GM19239 (cell line): ENCODE data around the gene GRID1.

Experiments
- DNase-seq: peaks from one replicate; pipeline ENCODE4 v3.0.0; 2011; ENCODE audit warnings: low spot score; ENCODE audit not compliant: insufficient read length
- FAIRE-seq: peaks from 2 replicates; lab custom pipeline; 2011; peaks lifted over from hg19 to GRCh38; lab: Jason Lieb, UNC

GRID1 gene

DNA sequence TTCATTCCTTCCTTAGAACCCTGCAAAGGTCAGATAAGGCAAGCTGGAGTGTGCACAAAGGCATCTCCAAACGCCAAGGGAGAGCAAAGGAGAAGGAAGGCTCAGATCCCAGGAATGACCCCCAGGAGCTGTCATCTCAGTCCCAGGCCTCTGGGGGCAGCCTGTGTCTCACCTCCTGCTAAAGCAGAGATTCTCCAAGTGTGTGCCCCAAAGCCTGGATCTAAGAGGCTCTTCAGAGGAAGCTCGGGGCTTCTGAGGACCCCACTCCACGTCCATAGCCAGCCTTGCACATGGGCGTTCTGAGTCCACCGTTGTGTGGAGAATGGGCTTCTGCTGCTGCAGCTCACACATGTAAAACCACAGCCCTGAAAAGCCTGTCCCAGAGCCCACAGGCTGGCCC is 5.1 kb upstream of the GRID1 start:
- no peak for DNase-seq
- no peak for FAIRE-seq

DNA sequence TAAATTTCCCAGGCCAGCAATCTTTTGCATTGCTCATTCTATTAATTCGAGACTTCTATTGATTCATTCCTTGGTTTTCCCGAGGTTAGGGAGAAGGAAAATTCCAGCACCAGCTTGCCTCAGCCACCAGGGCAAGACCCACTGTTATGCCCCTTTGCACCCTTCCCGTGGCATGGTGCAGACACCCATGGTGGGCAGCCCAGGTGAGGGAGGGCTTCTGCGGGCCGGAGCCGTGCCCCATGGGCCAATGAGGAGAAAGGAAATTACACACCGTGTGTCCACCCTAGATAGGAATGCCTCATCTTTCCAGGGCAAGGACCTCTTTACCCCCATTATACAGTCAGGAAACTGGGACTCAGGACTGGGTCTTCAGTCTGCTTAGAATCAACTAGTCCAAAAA is 4.5 kb upstream of the GRID1 start:
- FAIRE-seq (no peak), DNase-seq (no peak)

DNA sequence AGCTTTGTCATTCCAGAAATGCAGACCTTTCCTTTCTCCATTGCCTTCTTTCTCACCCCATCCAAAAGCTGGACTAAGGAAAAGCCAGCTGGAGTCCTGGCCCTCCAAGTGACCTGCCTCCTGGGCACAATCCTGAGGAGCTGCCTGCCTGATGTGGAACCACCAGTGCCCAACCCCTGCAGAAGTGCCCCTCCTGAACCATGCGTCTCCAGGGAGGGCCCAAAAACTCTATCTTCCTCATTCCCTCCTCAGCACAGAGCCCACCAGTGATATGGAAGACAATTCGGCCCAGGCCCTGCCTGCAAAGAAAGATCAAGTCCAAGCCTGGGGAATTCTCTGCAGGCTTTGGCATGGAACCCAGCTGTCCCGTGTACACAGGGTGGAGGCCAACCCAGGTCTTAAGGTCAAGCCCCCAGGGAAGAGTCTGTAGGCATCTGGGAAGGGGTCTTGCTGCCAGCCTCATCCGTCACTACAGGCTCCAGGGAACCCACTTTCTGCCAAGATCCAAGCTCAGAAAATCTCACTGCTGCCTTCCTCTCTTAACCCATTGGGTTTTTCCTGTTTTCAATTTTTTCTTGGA is 3.5 kb upstream of the GRID1 start:
- FAIRE-seq, result no peak
- DNase-seq, result no peak

DNA sequence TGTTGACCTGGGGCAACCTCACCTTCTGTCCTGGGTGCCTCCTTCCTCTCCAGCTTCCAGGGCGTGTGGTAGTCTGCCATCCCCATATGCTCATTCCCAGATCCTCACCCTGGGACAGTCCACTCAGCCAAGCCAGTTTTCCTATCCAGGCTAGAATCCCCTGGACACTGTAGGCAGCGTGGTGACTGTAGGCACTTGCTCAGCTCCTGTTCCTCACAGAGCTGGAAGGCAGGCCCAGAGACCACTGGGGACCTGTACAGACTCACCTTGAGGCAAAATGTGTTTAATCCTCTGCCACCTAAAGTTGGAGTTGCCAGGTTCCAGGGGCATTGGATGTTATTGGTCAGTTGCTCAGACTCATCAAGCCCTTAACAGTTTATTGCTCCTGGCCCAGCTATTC is 2.4 kb upstream of the GRID1 start:
- DNase-seq (no peak), FAIRE-seq (no peak)

DNA sequence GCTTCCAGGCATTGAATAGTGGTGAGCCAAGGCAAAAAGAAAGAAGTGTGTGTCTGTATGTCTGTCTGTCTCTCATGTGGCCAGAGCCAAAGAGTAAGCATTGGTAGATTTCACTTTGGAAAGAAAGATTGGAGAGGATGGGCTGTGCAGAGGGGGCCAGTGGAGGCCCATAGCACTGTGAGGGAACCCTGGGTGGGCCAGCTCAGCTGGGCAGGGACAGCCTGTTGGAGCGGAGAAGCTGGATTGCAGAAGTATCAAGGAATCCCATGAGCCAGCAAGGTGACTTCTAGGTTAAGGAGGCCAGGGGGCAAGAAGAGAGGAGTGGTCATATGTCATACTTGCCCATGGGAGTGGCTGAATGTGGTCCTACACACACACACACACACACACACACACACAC is 1.5 kb upstream of the GRID1 start:
- DNase-seq (no peak), FAIRE-seq (no peak)

DNA sequence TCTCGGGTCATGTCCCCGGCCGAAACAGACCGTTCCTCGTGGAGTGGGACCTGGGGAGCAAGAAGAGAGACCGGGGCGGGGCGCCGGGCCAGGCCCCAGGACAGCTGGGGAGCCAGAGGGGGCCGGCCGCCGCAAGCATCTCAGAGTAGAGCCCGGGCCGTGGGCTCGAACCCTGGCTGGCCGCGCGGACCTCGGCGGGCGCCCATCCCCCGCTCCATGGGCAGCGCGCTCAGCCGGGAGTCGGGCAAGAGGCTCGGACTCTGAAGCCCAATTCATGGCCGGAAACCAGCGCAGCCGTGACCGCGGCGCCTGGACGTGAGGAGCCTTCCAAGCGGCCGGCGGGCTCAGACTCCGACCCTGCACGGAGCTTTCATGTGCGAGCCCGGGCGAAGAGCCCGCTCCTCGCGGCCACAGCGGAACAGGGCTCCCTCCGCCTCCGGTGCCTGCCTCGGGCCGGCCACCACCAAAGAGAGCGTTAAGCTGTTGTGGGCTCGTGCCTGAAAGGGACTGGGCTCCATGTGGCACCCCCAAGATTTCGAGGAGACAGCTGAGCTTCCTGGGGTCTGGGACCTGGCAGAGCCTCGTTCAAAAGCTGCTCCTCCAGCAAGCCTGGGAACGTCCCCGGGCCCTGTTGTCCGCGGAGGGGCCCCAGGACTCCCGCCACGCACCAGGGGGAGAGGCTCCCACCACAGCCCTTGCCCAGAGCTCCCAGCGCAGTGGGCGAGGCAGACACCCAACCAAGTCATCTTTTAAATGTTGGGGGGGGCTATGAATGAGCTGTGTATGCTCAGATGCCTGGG is 757 bp upstream of the GRID1 start:
- DNase-seq (no peak), FAIRE-seq (no peak)

DNA sequence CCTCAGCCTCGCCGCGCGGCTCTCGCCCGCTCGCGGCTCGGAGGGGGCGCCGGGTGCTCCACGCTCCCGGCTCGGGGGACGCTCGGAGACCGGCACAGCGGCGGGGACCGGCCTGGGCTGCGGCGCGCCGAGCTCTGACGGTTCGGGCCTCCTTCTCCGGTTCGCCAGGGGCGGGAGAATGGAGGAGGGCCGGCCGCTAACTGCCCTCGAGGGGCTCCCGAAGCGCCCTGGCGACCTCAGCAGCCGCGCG is 232 bp upstream of the GRID1 start:
- DNase-seq, result no peak

DNA sequence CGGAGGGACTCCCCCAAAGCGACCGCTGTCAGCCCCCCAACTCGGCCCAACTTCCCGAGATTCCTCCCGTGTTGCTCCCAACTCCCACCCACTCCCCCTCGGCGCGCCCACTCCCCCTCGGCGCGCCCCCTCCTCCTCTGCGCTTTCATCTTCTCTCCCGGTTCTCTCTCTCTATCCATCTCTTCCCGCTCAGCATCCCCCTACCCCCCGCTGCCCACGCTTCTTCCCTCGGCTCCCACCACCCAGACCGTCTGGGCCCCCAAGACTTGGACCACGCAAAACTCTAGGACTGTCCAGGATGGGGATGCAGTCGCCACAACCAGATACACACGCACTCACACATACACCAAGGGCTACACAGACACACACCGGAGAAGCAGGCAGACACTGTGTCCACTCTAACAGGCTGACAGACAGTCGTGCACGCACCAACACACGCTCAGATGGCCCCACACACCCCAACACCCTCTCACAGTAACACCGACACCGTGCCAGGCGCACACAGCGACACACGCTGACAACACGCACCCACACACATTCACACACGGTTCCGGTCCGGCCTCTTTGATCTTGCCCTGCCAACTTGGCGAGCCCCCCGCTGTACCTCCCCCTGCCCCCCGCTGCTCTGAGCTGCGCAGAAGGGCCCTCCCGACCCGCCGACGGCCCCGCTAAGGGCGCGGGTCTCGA is 1.1 kb downstream of the GRID1 start:
- FAIRE-seq (no peak), DNase-seq (no peak)

More for the DNA sequence above, 232 bp upstream of the GRID1 start:
- FAIRE-seq, result no peak

DNA sequence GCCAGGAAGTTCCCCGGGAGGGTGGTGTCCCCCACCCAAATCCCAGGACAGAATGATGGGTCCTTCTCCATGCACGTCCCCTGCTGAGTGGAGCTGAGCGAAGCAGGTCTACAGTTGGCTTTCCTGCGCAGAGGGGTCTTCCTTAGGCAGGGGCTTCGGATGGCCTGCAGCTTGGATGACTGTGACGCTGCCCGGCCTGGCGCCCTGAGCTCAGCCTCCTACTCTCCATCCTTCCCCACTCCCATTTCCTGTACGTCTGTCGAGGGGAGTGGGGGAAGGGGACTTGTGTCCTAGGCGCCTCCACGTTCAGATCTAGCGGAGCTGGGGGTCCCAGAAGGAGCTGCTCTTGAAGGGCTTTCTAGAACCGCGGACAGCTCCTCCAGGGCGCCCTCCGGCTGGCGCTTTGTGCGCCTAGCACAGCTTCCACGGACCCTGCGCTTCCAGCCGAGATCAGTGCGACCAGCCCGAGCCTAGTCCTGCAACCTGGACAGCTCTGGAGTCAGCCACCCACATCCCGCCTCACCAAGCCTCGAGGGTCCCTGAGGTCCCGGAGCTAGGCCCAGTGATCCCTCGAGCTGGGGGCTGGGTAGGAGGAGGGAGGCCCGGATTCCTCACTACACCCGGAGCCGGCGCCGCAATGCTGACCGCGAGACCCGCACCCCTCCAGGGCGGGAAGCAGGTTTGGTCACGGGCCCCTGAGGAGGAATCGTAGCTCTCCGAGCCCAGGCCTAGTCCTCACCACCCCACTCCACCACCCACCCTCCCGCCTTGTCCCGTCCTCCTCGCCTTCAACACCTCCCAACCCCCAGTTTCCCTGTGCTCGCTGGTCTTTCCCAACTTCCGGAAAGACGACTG is 1.9 kb downstream of the GRID1 start:
- no peak for DNase-seq

DNA sequence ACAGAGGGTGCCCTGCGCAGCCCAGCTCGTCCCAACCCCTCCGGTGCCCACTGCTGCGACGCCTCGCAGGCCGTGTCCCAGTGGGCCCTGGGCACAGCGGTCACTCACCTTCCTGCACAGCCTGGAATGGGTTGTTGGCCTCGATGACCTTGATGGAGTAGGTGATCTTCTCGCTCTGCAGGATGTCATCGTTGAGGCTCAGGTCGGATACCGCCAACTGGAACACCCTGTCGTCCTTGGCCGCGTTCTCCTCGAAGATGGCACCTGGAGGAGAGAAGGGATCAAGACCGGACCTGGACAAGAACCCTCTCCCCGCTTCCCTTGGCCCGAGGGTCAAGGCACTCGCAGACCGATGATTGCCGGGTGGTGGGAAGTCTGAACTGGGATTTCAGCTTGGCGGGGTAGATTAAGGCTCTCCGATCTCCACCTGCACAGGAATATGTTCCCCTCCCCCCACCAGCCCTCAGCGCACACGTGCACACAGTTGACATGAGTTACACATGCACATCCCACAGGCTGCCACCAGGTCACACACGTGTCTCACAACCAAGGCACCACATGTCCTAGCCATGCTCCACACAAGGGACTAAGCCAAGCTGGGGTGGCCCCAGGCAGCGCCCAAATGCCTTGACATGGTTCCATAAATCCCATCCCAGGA is 2.6 kb downstream of the GRID1 start:
- no peak for FAIRE-seq
- no peak for DNase-seq

More for the DNA sequence above, 1.9 kb downstream of the GRID1 start:
- FAIRE-seq, result no peak

DNA sequence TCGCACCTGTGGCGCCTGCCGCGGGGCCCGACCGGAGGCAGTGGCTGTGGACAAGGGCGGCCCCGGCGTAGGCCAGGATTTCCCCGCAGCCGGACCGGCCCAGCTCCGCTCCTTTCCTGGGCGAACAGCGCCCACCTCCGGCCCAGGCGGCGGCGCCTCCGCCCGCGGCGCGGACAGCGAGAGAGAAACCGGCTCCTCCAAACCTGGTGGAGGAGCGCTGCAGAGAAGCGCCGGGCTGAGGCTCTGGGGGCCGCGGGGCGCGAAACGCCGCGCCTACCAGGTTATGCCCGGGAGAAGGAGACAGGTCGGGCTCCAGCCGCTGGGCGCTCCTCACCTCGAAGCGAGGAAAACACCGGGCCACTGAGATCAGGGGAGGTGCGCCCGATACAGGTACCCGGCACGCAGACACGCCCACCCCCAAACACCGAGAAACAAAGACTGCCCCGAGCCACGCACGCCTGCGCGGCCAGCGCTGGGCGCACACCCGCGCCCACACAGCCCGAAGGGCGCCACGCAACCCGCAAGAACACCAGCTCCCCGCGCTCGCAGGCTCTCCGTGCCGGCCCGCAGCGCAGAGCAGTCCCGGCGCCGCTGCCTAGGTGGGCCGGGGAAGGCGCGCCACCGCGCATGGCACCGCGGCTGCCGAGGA is 3.3 kb downstream of the GRID1 start:
- FAIRE-seq (no peak), DNase-seq (peak; percentile 40)

DNA sequence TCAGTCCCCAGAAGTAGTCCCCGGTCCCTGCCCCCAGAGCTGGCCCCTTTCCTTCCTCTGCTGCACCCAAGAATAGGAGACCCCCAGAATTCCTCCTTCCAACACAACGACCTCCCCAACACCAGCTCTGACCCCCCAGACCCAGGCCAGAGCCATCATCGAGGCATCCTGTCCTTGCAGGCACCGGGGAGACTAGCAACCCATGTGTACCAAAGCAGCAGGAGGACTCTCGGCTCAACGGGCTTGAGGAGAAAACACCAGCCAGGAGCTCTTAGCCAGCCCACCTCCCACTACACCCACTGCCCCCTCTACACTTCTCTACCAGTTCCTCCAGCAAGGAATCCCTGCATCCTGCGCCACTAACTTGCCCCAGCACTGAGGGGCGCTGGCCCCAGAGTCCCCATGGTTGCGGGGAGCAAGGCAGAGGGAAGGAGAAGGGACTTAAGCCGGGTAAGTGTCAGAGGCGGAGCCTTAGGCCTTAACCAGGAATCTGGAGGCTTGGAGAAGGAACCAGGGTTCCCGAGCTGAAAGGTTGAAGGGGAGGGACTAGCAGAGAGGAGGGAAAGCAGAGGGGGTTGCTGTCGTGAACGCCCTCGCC is 3.9 kb downstream of the GRID1 start:
- DNase-seq, result no peak

DNA sequence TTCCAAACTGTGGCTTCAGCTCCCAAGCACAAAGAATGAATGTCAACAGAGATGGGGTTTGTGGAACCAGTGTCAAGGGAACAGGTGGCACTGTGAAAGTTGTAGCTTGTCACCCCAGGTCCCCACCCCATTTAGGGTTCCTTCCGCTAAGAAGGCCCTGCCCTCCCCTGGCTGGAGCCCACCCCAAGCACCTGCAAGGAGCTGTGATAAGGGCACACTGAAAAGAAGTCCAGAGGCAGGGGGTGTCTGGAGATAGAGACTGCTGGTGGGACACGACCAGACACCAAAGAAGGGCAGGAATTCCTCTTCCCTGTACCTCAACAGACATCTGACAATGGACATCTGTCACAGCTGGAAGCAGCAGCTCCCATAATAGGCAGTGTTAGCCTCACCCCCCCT is 4.5 kb downstream of the GRID1 start:
- DNase-seq, result no peak
- no peak for FAIRE-seq

More for the DNA sequence above, 3.9 kb downstream of the GRID1 start:
- FAIRE-seq, result no peak

DNA sequence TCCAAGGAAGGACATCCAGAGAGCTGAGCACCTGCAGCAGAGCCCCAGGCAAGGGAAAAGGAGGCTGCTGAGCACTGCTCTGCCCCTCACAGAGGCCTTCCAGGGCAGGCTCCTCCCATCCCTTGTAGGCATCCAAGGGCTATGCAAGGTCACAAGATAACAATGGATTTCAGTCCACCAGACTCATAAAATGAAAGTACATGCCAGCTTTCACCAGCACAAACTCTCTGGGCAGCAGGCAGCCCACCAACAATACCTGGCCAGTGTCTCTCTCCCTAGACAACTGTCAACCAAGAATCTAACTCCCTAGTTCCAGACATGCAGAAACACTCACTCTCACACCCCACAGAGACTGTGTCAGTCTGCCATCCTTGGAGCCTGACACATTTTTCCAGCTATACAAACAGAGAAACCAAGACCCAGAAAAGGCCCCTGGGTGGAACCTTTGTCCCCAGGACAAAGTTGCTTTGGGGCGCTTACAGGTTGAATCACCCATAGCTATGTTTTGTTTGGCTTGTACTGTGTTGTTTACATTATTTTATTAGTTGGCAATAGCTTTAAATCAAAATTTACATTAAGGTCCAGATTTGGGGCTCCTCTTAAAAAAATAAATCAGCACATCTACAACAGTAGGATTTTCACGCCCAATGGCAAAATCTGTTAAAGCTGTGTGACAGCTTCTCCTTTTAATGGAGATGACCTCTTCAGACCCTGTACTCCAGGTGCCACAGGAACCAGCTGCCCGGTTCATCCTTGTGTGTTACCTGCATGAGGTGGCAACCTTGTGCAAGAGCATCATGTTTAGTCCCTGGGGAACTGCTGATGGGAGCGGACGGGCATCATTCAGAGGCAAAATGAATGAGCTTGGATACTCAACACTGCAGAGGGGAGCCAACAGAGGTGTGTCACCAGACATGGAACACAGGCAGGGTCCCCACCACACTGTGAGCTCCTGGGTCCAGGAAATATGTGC is 5.2 kb downstream of the GRID1 start:
- DNase-seq (no peak), FAIRE-seq (no peak)

DNA sequence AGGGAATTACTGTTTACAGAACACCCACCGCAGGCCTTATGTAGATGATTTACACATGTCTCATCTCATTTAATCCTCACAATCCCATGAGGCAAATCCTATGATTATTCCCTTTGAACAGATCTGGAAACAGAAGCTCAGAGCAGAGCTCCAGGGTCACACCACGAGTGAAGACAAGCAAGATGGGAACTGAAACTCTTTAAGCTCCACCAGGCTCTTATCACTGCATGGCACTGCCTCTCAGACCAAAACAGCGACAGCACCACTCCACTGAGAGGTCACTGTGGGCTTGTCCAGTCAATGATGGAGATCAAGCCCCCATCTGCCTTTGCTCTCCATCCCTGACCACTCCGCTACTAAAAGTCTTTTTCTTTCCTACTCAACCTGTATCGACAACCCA is 5.9 kb downstream of the GRID1 start:
- no peak for DNase-seq
- no peak for FAIRE-seq

DNA sequence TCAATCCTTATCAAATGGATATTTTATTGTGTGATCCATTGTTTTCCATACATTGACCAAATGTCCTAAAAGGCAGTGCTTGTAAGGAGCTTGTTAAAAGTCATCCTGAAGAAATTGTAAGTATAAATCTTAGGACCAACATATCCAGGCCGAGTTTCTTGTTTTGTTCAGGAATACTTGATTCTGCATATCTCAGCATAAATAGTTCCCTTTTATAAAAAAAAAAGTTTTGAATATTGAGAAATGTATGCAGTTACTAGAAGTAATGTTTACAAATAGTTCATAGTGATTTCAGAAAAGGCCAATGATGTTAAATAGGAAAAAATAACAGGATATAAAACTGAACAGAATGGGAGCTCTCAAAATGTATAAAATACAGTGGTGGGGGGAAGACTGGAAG is 6.6 kb downstream of the GRID1 start:
- no peak for DNase-seq
- no peak for FAIRE-seq

DNA sequence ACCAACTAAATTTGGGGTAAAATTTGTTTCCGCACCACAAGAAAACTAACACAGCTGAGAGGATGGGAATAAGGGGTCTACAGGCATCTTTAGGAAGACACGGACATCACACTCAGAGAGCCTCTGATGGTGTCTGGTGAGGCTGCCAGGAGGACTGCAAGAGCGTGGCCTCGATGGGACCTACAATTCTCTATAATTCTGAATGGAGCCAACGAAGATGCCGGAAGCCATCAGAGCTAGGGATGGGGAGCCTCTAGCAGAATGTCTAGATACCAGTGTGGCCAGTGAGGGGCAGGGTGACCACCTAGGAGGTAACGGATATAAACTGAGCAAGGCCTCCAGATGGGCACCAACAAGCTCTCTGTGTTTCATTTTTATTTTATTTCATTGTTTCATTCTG is 7.5 kb downstream of the GRID1 start:
- FAIRE-seq (no peak), DNase-seq (no peak)

DNA sequence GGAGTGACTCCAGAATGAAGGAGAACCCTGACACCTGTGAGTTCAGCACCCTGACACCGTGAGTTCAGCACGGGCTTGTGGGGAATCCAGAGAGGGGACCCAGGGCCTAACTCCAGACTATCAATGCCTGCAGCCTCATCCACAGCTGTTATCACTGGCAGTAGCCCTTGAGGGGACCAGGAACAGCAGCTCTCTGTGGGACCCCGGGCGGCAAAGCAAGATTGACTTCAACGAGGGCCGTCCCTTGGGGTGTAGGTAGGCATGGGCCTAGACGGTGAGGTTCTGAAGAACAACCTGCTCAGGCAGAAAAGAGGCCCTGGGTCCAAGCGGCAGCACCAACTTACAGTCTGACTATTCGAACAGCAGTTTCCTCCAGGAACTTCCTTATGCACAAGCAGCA is 8.9 kb downstream of the GRID1 start:
- DNase-seq, result no peak
- FAIRE-seq, result no peak
